ENCODE results near the gene KCND1. TPM values are rescaled to one million over a fixed set of nuclear protein-coding genes. Genes with fewer than 3 reads are reported as not detected.

Gene KCND1
- total and polyA plus RNA-seq, 10 of the 15 experiments (the other 5 are each of a cell fraction or from before 2014, with no cell fraction given), result 0.02 to 1.0 (median 0.39) TPM

GRCh38 chrX:48957827-48958634 is 13.6 kb downstream of the KCND1 start (continued):
- TF ChIP-seq RB1 (IDR thresholded peaks at IDR 0.05; ENCODE audit: borderline replicate concordance), result peak; percentile 18; the same call in 1 of the 2 replicates
- TF ChIP-seq BHLHE40 (IDR thresholded peaks at IDR 0.05; ENCODE audit: borderline replicate concordance in 1 of 2, low read depth in 2 of 2, low read length in 1 of 2), result no peak
- 0 out of 2 replicates have a peak, but pooled peaks have one; percentile 39 for TF ChIP-seq IRF3 (IDR thresholded peaks at IDR 0.05)
- TF ChIP-seq ATF7 (IDR thresholded peaks at IDR 0.05; ENCODE audit: low read depth), result peak; percentile 57; the same call in 1 of the 2 replicates
- peak; percentile 89 for TF ChIP-seq CREM (IDR thresholded peaks at IDR 0.05; ENCODE audit: low read depth)
- TF ChIP-seq CEBPZ (IDR thresholded peaks at IDR 0.05; ENCODE audit: low read depth, low read length), result 0 out of 2 replicates have a peak, but pooled peaks have one; percentile 21
- TF ChIP-seq CHD2 (IDR thresholded peaks at IDR 0.05; ENCODE audit: borderline replicate concordance, low read depth, low read length), result peak; percentile 48; the same call in 1 of the 2 replicates
- TF ChIP-seq ZNF592 (IDR thresholded peaks at IDR 0.05), result no peak
- TF ChIP-seq TCF3 (IDR thresholded peaks at IDR 0.05; ENCODE audit: borderline replicate concordance, insufficient read depth, low read depth, low read length), result no peak
- no peak for TF ChIP-seq NFIC (IDR thresholded peaks at IDR 0.05; ENCODE audit: low read depth, low read length)
- no peak for TF ChIP-seq E4F1 (IDR thresholded peaks at IDR 0.05; ENCODE audit: borderline replicate concordance, partially characterized antibody)
- peak; percentile 88 for TF ChIP-seq BMI1 (IDR thresholded peaks at IDR 0.05; ENCODE audit: borderline replicate concordance)
- no peak for TF ChIP-seq ZBTB33 (IDR thresholded peaks at IDR 0.05)
- no peak for TF ChIP-seq NFYA (IDR thresholded peaks at IDR 0.05; ENCODE audit: borderline replicate concordance, low read depth, low read length)
- TF ChIP-seq CBFB (IDR thresholded peaks at IDR 0.05; ENCODE audit: low read depth), result no peak

Data from GM12878 (cell line).